NCI-H446 (cell line): Measurements from ENCODE around the gene TNFSF12.

Experiments used
- DNase-seq, 2 experiments: peaks; one replicate each; lab custom pipeline; 2025; lab: John Stamatoyannopoulos, UW

The TNFSF12 gene

GRCh38 chr17:7548585-7549400 lies at the start of gene TNFSF12:
TNFSF12 (plus strand) TSS chr17:7549058; CDS start chr17:7549154, 96 bp downstream.
- DNase-seq: no peak

GRCh38 chr17:7499161-7499560 lies 49.7 kb upstream of the TNFSF12 start:
- no peak for DNase-seq

- DNase-seq: no peak
These were observed 47.1 kb upstream of the TNFSF12 start for GRCh38 chr17:7501729-7502128.

GRCh38 chr17:7502171-7502847 lies 46.5 kb upstream of the TNFSF12 start:
- no peak for DNase-seq

- no peak for DNase-seq
These were observed 45.9 kb upstream of the TNFSF12 start for GRCh38 chr17:7502987-7503386.

GRCh38 chr17:7503521-7503920 lies 45.3 kb upstream of the TNFSF12 start:
- DNase-seq: no peak

GRCh38 chr17:7508145-7508544 lies 40.7 kb upstream of the TNFSF12 start:
- DNase-seq: no peak

GRCh38 chr17:7508846-7509245 lies 40.0 kb upstream of the TNFSF12 start:
- no peak for DNase-seq

- no peak for DNase-seq
These were observed 38.9 kb upstream of the TNFSF12 start for GRCh38 chr17:7509937-7510336.

- no peak for DNase-seq
These were observed 37.8 kb upstream of the TNFSF12 start for GRCh38 chr17:7511108-7511507.

GRCh38 chr17:7512105-7512504 lies 36.8 kb upstream of the TNFSF12 start:
- DNase-seq: no peak

GRCh38 chr17:7512824-7513540 lies 35.9 kb upstream of the TNFSF12 start:
- DNase-seq: no peak

- DNase-seq: no peak
These were observed 34.9 kb upstream of the TNFSF12 start for GRCh38 chr17:7513850-7514419.

- DNase-seq: no peak
These were observed 32.8 kb upstream of the TNFSF12 start for GRCh38 chr17:7515911-7516610.

- DNase-seq: peak in 1 of 2 experiments; percentile 15
These were observed 25.8 kb upstream of the TNFSF12 start for GRCh38 chr17:7523033-7523432.

- no peak for DNase-seq
These were observed 20.0 kb upstream of the TNFSF12 start for GRCh38 chr17:7528842-7529241.

- no peak for DNase-seq
These were observed 18.6 kb upstream of the TNFSF12 start for GRCh38 chr17:7530023-7530900.

- no peak for DNase-seq
These were observed 10.8 kb upstream of the TNFSF12 start for GRCh38 chr17:7538050-7538449.

GRCh38 chr17:7538891-7539545 lies 9.8 kb upstream of the TNFSF12 start:
- no peak for DNase-seq

GRCh38 chr17:7541074-7541621 lies 7.7 kb upstream of the TNFSF12 start:
- DNase-seq: no peak
